Endodermal cell (in vitro differentiated cells): ENCODE data around the gene GCNT2. TPM values are rescaled to one million over a fixed set of nuclear protein-coding genes. Genes with fewer than 3 reads are reported as not detected.

Experiments used
- DNase-seq: peaks from one replicate; pipeline ENCODE4 v3.0.0-alpha.2; 2017
- H3K27ac ChIP-seq: 2 replicates; pipeline ENCODE4 v1.5.1; 2013; ENCODE audit warnings: mild to moderate bottlenecking, low read depth, low read length, moderate library complexity
- H3K27me3 ChIP-seq: 2 replicates; pipeline ENCODE4 v1.6.1; 2013; ENCODE audit warnings: mild to moderate bottlenecking, low read length, moderate library complexity; ENCODE audit not compliant: insufficient read depth, control insufficient read depth, poor library complexity, severe bottlenecking
- H3K36me3 ChIP-seq: 2 replicates; pipeline ENCODE4 v1.7.0; 2013; ENCODE audit warnings: mild to moderate bottlenecking, low read length, moderate library complexity; ENCODE audit not compliant: control insufficient read depth, insufficient read depth
- H3K4me1 ChIP-seq: one replicate; pipeline ENCODE4 v1.7.0; 2013; ENCODE audit warnings: low read length; ENCODE audit not compliant: control insufficient read depth, insufficient read depth
- H3K4me3 ChIP-seq: 2 replicates; pipeline ENCODE4 v1.5.1; 2013; ENCODE audit warnings: mild to moderate bottlenecking, low read length, moderate library complexity
- H3K9ac ChIP-seq: 2 replicates; pipeline ENCODE4 v1.6.1; 2013; ENCODE audit warnings: mild to moderate bottlenecking, low read length, moderate library complexity; ENCODE audit not compliant: poor library complexity, severe bottlenecking; ENCODE audit errors: extremely low read depth
- H3K9me3 ChIP-seq: 2 replicates; pipeline ENCODE4 v1.6.1; 2013; ENCODE audit warnings: mild to moderate bottlenecking, low read length, moderate library complexity; ENCODE audit not compliant: control insufficient read depth
- H3K27ac Mint-ChIP-seq: 2 replicates; pipeline ENCODE4 v1.8.0; 2020; ENCODE audit warnings: mixed read lengths
- H3K27me3 Mint-ChIP-seq: 2 replicates; pipeline ENCODE4 v1.8.0; 2021; ENCODE audit warnings: mild to moderate bottlenecking, mixed read lengths; ENCODE audit not compliant: insufficient read depth
- H3K36me3 Mint-ChIP-seq: 2 replicates; pipeline ENCODE4 v1.8.0; 2020; ENCODE audit warnings: low read depth, mixed read lengths
- H3K4me1 Mint-ChIP-seq: 2 replicates; pipeline ENCODE4 v1.8.0; 2020; ENCODE audit warnings: mixed read lengths
- H3K4me3 Mint-ChIP-seq: 2 replicates; pipeline ENCODE4 v1.8.0; 2020; ENCODE audit warnings: mild to moderate bottlenecking, moderate library complexity, mixed read lengths
- H3K9me3 Mint-ChIP-seq: 2 replicates; pipeline ENCODE4 v1.8.0; 2020; ENCODE audit warnings: mild to moderate bottlenecking, mixed read lengths
- WGBS, 2 experiments: methylation state at CpG; one replicate each; pipeline versions ENCODE4 v1.1.5 to v1.1.7; 2013; ENCODE audit warnings: missing lambda C conversion rate in 2 of 2, mixed read lengths in 1 of 2; ENCODE audit not compliant: insufficient coverage in 1 of 2, insufficient read length in 1 of 2; 5-methylcytosine and 5-hydroxymethylcytosine counted together
- total RNA-seq, 2 donors: library from RNA; stranded (reverse); fragmentation: NEBNext Ultra II Directional in 1 of 2; extraction: Animal tissue kit (Norgen Biotek cat#: 25700) in 1 of 2; gene quantifications; 2 replicates in 1 of 2; 3 replicates in 1 of 2; pipeline ENCODE4 v1.2.1, GENCODE V29; 2021
- TF ChIP-seq, protein P1 (sequence below): fragments of 200-600 bp; sonication (generic); conservative IDR thresholded peaks from 2 replicates; pipeline ENCODE4 v1.5.0; 2021; ENCODE audit warnings: antibody characterized with exemption, mild to moderate bottlenecking

The GCNT2 gene
- total RNA-seq, 2 donors from 2014 or later: 23.3 to 24.9 TPM

- 63 to 84% methylated on average over 3 to 5 of the region's 7 CpGs for WGBS, 2 experiments
- Histone ChIP-seq H3K27me3 (no peaks in the 10 kb centered on the region), H3K9ac (no peak overlapping the region), H3K27ac (no peak overlapping the region), H3K36me3 (no peaks in the 10 kb centered on the region), H3K9me3 (no peaks in the 10 kb centered on the region), H3K4me1 (no peaks in the 10 kb centered on the region), H3K4me3 (no peak overlapping the region)
- no peak overlapping the region for H3K4me3 Mint-ChIP-seq
- peaks cover 8% of the 10 kb centered on the region for H3K27me3 Mint-ChIP-seq
- no peak overlapping the region for H3K27ac Mint-ChIP-seq
- H3K9me3 Mint-ChIP-seq: peaks cover 19% of the 10 kb centered on the region
- DNase-seq: no peak
- no peaks in the 10 kb centered on the region for H3K4me1 Mint-ChIP-seq
- TF ChIP-seq, protein P1, sequence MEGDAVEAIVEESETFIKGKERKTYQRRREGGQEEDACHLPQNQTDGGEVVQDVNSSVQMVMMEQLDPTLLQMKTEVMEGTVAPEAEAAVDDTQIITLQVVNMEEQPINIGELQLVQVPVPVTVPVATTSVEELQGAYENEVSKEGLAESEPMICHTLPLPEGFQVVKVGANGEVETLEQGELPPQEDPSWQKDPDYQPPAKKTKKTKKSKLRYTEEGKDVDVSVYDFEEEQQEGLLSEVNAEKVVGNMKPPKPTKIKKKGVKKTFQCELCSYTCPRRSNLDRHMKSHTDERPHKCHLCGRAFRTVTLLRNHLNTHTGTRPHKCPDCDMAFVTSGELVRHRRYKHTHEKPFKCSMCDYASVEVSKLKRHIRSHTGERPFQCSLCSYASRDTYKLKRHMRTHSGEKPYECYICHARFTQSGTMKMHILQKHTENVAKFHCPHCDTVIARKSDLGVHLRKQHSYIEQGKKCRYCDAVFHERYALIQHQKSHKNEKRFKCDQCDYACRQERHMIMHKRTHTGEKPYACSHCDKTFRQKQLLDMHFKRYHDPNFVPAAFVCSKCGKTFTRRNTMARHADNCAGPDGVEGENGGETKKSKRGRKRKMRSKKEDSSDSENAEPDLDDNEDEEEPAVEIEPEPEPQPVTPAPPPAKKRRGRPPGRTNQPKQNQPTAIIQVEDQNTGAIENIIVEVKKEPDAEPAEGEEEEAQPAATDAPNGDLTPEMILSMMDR: no peak
- H3K36me3 Mint-ChIP-seq: no peaks in the 10 kb centered on the region
These were observed 41.0 kb upstream of the GCNT2 start for GRCh38 chr6:10479939-10480700.

- Histone ChIP-seq H3K36me3 (no peaks in the 10 kb centered on the region), H3K9ac (no peak overlapping the region), H3K9me3 (no peaks in the 10 kb centered on the region), H3K4me3 (no peak overlapping the region), H3K4me1 (no peaks in the 10 kb centered on the region), H3K27ac (no peak overlapping the region), H3K27me3 (no peaks in the 10 kb centered on the region)
- Mint-ChIP-seq H3K4me3 (no peak overlapping the region), H3K36me3 (no peaks in the 10 kb centered on the region), H3K27me3 (peaks cover 11% of the 10 kb centered on the region), H3K9me3 (peaks cover 19% of the 10 kb centered on the region), H3K4me1 (no peaks in the 10 kb centered on the region), H3K27ac (no peak overlapping the region)
- TF ChIP-seq, protein P1: no peak
- WGBS, 2 experiments: 63% methylated on average over 1 of the region's 1 CpG; no CpG with 5 or more reads in 1 of the 2 experiments
- DNase-seq: no peak
These were observed 40.0 kb upstream of the GCNT2 start for GRCh38 chr6:10481101-10481500.

- Histone ChIP-seq H3K36me3 (no peaks in the 10 kb centered on the region), H3K27me3 (no peaks in the 10 kb centered on the region), H3K4me3 (no peak overlapping the region), H3K9ac (no peak overlapping the region), H3K9me3 (no peaks in the 10 kb centered on the region), H3K4me1 (no peaks in the 10 kb centered on the region), H3K27ac (no peak overlapping the region)
- DNase-seq: no peak
- Mint-ChIP-seq H3K27me3 (peaks cover 23% of the 10 kb centered on the region), H3K4me3 (no peak overlapping the region), H3K4me1 (no peaks in the 10 kb centered on the region), H3K27ac (no peak overlapping the region), H3K9me3 (peaks cover 25% of the 10 kb centered on the region), H3K36me3 (no peaks in the 10 kb centered on the region)
- TF ChIP-seq, protein P1: no peak
- WGBS, 2 experiments: 96% methylated on average over 5 to 46 of the region's 46 CpGs
These were observed 38.4 kb upstream of the GCNT2 start for GRCh38 chr6:10482636-10483257.
